NCI-H2171 (cell line): ENCODE measurements around the gene RFX4.

ENCODE experiments used
- DNase-seq: peaks from one replicate; lab custom pipeline; 2025; lab: John Stamatoyannopoulos, UW

The RFX4 gene

GRCh38 chr12:106766393-106766826, 183.6 kb downstream of the RFX4 start:
- DNase-seq, result no peak

- DNase-seq, result no peak
These were observed 184.4 kb downstream of the RFX4 start for GRCh38 chr12:106767206-106767605.

- DNase-seq, result no peak
These were observed 185.4 kb downstream of the RFX4 start for GRCh38 chr12:106767954-106768822.

- no peak for DNase-seq
These were observed 186.3 kb downstream of the RFX4 start for GRCh38 chr12:106769078-106769477.

GRCh38 chr12:106769546-106769945, 186.7 kb downstream of the RFX4 start:
- no peak for DNase-seq

GRCh38 chr12:106771425-106771824, 188.6 kb downstream of the RFX4 start:
- no peak for DNase-seq

GRCh38 chr12:106773286-106774004, 190.6 kb downstream of the RFX4 start:
- no peak for DNase-seq

GRCh38 chr12:106774005-106774807, 191.4 kb downstream of the RFX4 start, which contains the start of gene RIC8B:
Gene RIC8B, plus strand, starts transcription at chr12:106774682. Its CDS starts 64 bp downstream, at chr12:106774746.
- peak; percentile 96 for DNase-seq

GRCh38 chr12:106774808-106775524, 192.2 kb downstream of the RFX4 start:
- peak; percentile 64 for DNase-seq

- DNase-seq, result no peak
These were observed 194.1 kb downstream of the RFX4 start for GRCh38 chr12:106776897-106777296.

GRCh38 chr12:106780010-106780631, 197.3 kb downstream of the RFX4 start:
- DNase-seq, result no peak

GRCh38 chr12:106782619-106783018, 199.8 kb downstream of the RFX4 start:
- no peak for DNase-seq

GRCh38 chr12:106783515-106783914, 200.7 kb downstream of the RFX4 start:
- no peak for DNase-seq

- DNase-seq, result no peak
These were observed 207.2 kb downstream of the RFX4 start for GRCh38 chr12:106790020-106790419.

GRCh38 chr12:106791531-106791930, 208.7 kb downstream of the RFX4 start:
- no peak for DNase-seq

- DNase-seq, result no peak
These were observed 211.6 kb downstream of the RFX4 start for GRCh38 chr12:106794369-106794768.

GRCh38 chr12:106801167-106801708, 218.4 kb downstream of the RFX4 start:
- no peak for DNase-seq

GRCh38 chr12:106801830-106802533, 219.2 kb downstream of the RFX4 start:
- DNase-seq, result no peak

- no peak for DNase-seq
These were observed 221.9 kb downstream of the RFX4 start for GRCh38 chr12:106804668-106805067.
